SK-N-SH (cell line): ENCODE results near the gene ZNHIT2. TPM values are rescaled to one million over a fixed set of nuclear protein-coding genes. Genes with fewer than 3 reads are reported as not detected.
A peak's percentile ranks its signal among the peaks of the same experiment; 100 is the strongest.

Experiments
- CTCF ChIA-PET: fragments of 300-600, 350-600 bp; formaldehyde crosslinking; extraction: SDS; loops from one replicate; lab custom pipeline; 2021; lab: Yijun Ruan, JAX
- POLR2A ChIA-PET: fragments of 350-600 bp; sonication (Branson Sonifier 250); formaldehyde crosslinking; extraction: SDS; loops from one replicate; lab custom pipeline; 2020; ENCODE audit warnings: antibody characterized with exemption, inconsistent platforms; lab: Yijun Ruan, JAX
- DNase-seq: peaks from one replicate; pipeline ENCODE4 v3.0.0; 2012
- H2AFZ ChIP-seq: fragments of 200-600 bp; sonication (generic); 2 replicates; pipeline ENCODE4 v1.8.1; 2016; ENCODE audit warnings: antibody characterized with exemption, mild to moderate bottlenecking, low read depth
- H3F3A ChIP-seq: fragments of 200-600 bp; sonication (generic); replicated peaks from 2 replicates; pipeline ENCODE3; 2016; ENCODE audit warnings: antibody characterized with exemption, mild to moderate bottlenecking; ENCODE audit not compliant: insufficient read depth
- H3K27ac ChIP-seq, 2 experiments: fragments of 200-500 bp in 1 of 2; fragments of 200-600 bp in 1 of 2; sonication (Bioruptor generic) in 1 of 2; sonication (generic), shearing (Covaris generic) in 1 of 2; 2 replicates each; pipeline versions ENCODE4 v1.5.1 to v1.6.1; 2014 to 2016; ENCODE audit warnings: low read depth in 2 of 2, inconsistent platforms in 1 of 2, low read length in 1 of 2, mild to moderate bottlenecking in 1 of 2, mixed read lengths in 1 of 2
- H3K27me3 ChIP-seq: fragments of 200-600 bp; sonication (generic), shearing (Covaris generic); 2 replicates; pipeline ENCODE4 v1.6.1; 2016; ENCODE audit warnings: mixed run types; ENCODE audit not compliant: insufficient read depth
- H3K36me3 ChIP-seq, 2 experiments: fragments of 200-500 bp in 1 of 2; fragments of 200-600 bp in 1 of 2; sonication (Bioruptor generic) in 1 of 2; sonication (generic) in 1 of 2; replicated peaks in 1 of 2; 2 replicates each; pipeline versions ENCODE3 to v1.5.1; 2014 to 2016; ENCODE audit warnings: low read length in 1 of 2, mild to moderate bottlenecking in 1 of 2; ENCODE audit not compliant: insufficient read depth in 2 of 2, control insufficient read depth in 1 of 2
- H3K4me1 ChIP-seq, 2 experiments: fragments of 200-500 bp in 1 of 2; fragments of 200-600 bp in 1 of 2; sonication (Bioruptor generic) in 1 of 2; sonication (generic), shearing (Covaris generic) in 1 of 2; 2 replicates each; pipeline versions ENCODE4 v1.5.1 to v1.6.1; 2014 to 2016; ENCODE audit warnings: low read depth in 1 of 2, low read length in 1 of 2, mixed run types in 1 of 2; ENCODE audit not compliant: insufficient read depth in 2 of 2, control insufficient read depth in 1 of 2
- H3K4me2 ChIP-seq: fragments of 200-600 bp; sonication (generic), shearing (Covaris generic); 2 replicates; pipeline ENCODE4 v1.6.1; 2017; ENCODE audit warnings: mixed run types
- H3K4me3 ChIP-seq, 2 experiments: fragments of 200-500 bp in 1 of 2; fragments of 200-600 bp in 1 of 2; sonication (Bioruptor generic) in 1 of 2; sonication (generic), shearing (Covaris generic) in 1 of 2; 2 replicates each; pipeline versions ENCODE4 v1.5.1 to v1.8.1; 2014 to 2016; ENCODE audit warnings: low read depth in 2 of 2, inconsistent platforms in 1 of 2, low read length in 1 of 2, mild to moderate bottlenecking in 1 of 2, mixed read lengths in 1 of 2, moderate library complexity in 1 of 2
- H3K79me2 ChIP-seq: fragments of 200-600 bp; sonication (generic); 2 replicates; pipeline ENCODE4 v1.8.1; 2017; ENCODE audit warnings: mild to moderate bottlenecking; ENCODE audit not compliant: insufficient read depth
- H3K9ac ChIP-seq: fragments of 200-600 bp; sonication (generic); 2 replicates; pipeline ENCODE4 v1.6.1; 2017; ENCODE audit warnings: mixed run types
- H3K9me2 ChIP-seq: fragments of 200-600 bp; sonication (generic); 2 replicates; pipeline ENCODE4 v1.6.1; 2017; ENCODE audit warnings: mixed run types
- H3K9me3 ChIP-seq: fragments of 200-600 bp; sonication (generic); 2 replicates; pipeline ENCODE4 v1.6.1; 2017; ENCODE audit warnings: mixed run types, mild to moderate bottlenecking, moderate library complexity
- H4K20me1 ChIP-seq: fragments of 200-600 bp; sonication (generic); 2 replicates; pipeline ENCODE4 v1.6.1; 2017; ENCODE audit warnings: mild to moderate bottlenecking, mixed run types; ENCODE audit not compliant: insufficient read depth
- CHD2 ChIP-seq: fragments of 150-350 bp; IDR thresholded peaks from 2 replicates; pipeline ENCODE4 v1.6.1; 2018; ENCODE audit warnings: low read length; ENCODE audit not compliant: partially characterized antibody
- CTCF ChIP-seq: fragments of 200-600 bp; sonication (generic); IDR thresholded peaks from 2 replicates; pipeline ENCODE4 v1.6.1; 2017; ENCODE audit warnings: antibody characterized with exemption, mild to moderate bottlenecking, moderate library complexity
- FOXJ3 ChIP-seq: sonication (generic); formaldehyde crosslinking; IDR thresholded peaks from 2 replicates; pipeline ENCODE4 v1.5.1; 2020; ENCODE audit warnings: mild to moderate bottlenecking, missing genetic modification reagents
- FOXM1 ChIP-seq: IDR thresholded peaks from 2 replicates; pipeline ENCODE4 v1.4.0; 2012; ENCODE audit warnings: low read depth, mild to moderate bottlenecking
- IRF3 ChIP-seq: fragments of 150-350 bp; IDR thresholded peaks from 2 replicates; pipeline ENCODE4 v1.6.1; 2016; ENCODE audit warnings: mild to moderate bottlenecking, low read depth, low read length
- MAX ChIP-seq: IDR thresholded peaks from 2 replicates; pipeline ENCODE4 v1.4.0; 2012; ENCODE audit warnings: low read depth
- PBX3 ChIP-seq: IDR thresholded peaks from 2 replicates; pipeline ENCODE4; 2012
- POLR2AphosphoS5 ChIP-seq: IDR thresholded peaks from 2 replicates; pipeline ENCODE4 v1.6.1; 2012; ENCODE audit warnings: low read depth, low read length
- RAD21 ChIP-seq: IDR thresholded peaks from 2 replicates; pipeline ENCODE4 v1.6.1; 2012; ENCODE audit warnings: mild to moderate bottlenecking, low read length
- RFX5 ChIP-seq: IDR thresholded peaks from 2 replicates; pipeline ENCODE4 v1.6.1; 2012; ENCODE audit warnings: mild to moderate bottlenecking, improper control_type of control experiment, low read length
- TEAD4 ChIP-seq: IDR thresholded peaks from 2 replicates; pipeline ENCODE4 v1.4.0; 2012; ENCODE audit warnings: mild to moderate bottlenecking, borderline replicate concordance; ENCODE audit not compliant: insufficient read depth
- WGBS: methylation state at CpG from one replicate; pipeline ENCODE4 v1.1.6; 2017; ENCODE audit warnings: low lambda C conversion rate; 5-methylcytosine and 5-hydroxymethylcytosine counted together
- polyA plus RNA-seq, 3 experiments: library from polyadenylated mRNA; depleted of rRNA; stranded (reverse); fragments of >200 nt; gene quantifications; 2 replicates each; pipeline ENCODE4 v1.2.3, GENCODE V29; 2012

The ZNHIT2 gene
- polyA plus RNA-seq, 1 of the 3 experiments (the other 2 are of a cell fraction), result 5.6 TPM

- CTCF ChIA-PET, result interaction anchor here (0.6 to 4.2 kb wide), 7 partner anchors 12 to 1542 kb away, joined by 3 to 27 read pairs (median 6); partner anchors contain the start of genes CAPN1, CDC42EP2 and ZNHIT2
- TF ChIP-seq POLR2AphosphoS5, result no peak
- no peak for TF ChIP-seq MAX
- no peak overlapping the region for H3K9ac ChIP-seq
- H3K27ac ChIP-seq, result no peak overlapping the region
- H3K4me1 ChIP-seq, result peaks cover 0 to 28% of the 10 kb centered on the region in 2 experiments; a peak in 2 of 4 replicates
- no peaks in the 10 kb centered on the region for H3F3A ChIP-seq
- no peak overlapping the region for H3K4me3 ChIP-seq
- DNase-seq, result no peak
- peaks cover 27% of the 10 kb centered on the region; the same call in 1 of the 2 replicates for H3K79me2 ChIP-seq
- no peaks in the 10 kb centered on the region for H3K9me2 ChIP-seq
- H2AFZ ChIP-seq, result no peak overlapping the region
- 94% methylated on average over 15 of the region's 15 CpGs for WGBS
- POLR2A ChIA-PET, result no interaction called here
- H3K9me3 ChIP-seq, result no peaks in the 10 kb centered on the region
- H3K36me3 ChIP-seq, result peaks cover 10% of the 10 kb centered on the region in 2 experiments
- no peaks in the 10 kb centered on the region; the same call in 1 of the 2 replicates for H4K20me1 ChIP-seq
- H3K4me2 ChIP-seq, result no peak overlapping the region
- 0 out of 2 replicates have a peak, but pooled peaks cover 6% of the 10 kb centered on the region for H3K27me3 ChIP-seq
These were observed 19.1 kb upstream of the ZNHIT2 start for GRCh38 chr11:65136515-65137096.

- Histone ChIP-seq H3K27me3 (no peaks in the 10 kb centered on the region), H3F3A (no peaks in the 10 kb centered on the region), H3K27ac (peak overlapping the region; percentile 95 to 99; a peak in 3 of 4 replicates), H3K4me1 (peaks cover 0 to 28% of the 10 kb centered on the region in 2 experiments; a peak in 2 of 4 replicates), H3K4me3 (peak overlapping the region; percentile 88 to 96), H3K9ac (peak overlapping the region; percentile 95; the same call in 1 of the 2 replicates), H3K9me2 (no peaks in the 10 kb centered on the region), H4K20me1 (no peaks in the 10 kb centered on the region; the same call in 1 of the 2 replicates), H3K4me2 (peak overlapping the region; percentile 92), H3K36me3 (peaks cover 15 to 19% of the 10 kb centered on the region in 2 experiments), H2AFZ (peak overlapping the region; percentile 53), H3K9me3 (no peaks in the 10 kb centered on the region), H3K79me2 (peaks cover 28% of the 10 kb centered on the region; the same call in 1 of the 2 replicates)
- POLR2A ChIA-PET, result interaction anchor here (0.6 to 2.9 kb wide), 12 partner anchors 10 to 363 kb away, joined by 3 to 25 read pairs (median 4); partner anchors contain the start of genes CAPN1, FAU, MALAT1 and MRPL49
- 49% methylated on average over 11 of the region's 11 CpGs for WGBS
- no peak for DNase-seq
- CTCF ChIA-PET, result interaction anchor here (0.8 to 4.2 kb wide), 14 partner anchors 13 to 406 kb away, joined by 3 to 27 read pairs (median 4); partner anchors contain the start of genes ARL2, CAPN1, CDC42EP2 and FAU
- TF ChIP-seq FOXM1, result no peak
These were observed 18.2 kb upstream of the ZNHIT2 start for GRCh38 chr11:65135633-65136145.

GRCh38 chr11:65134952-65135632 is 17.6 kb upstream of the ZNHIT2 start:
- Histone ChIP-seq H3K4me1 (peaks cover 0 to 28% of the 10 kb centered on the region in 2 experiments; a peak in 2 of 4 replicates), H3F3A (no peaks in the 10 kb centered on the region), H2AFZ (peak overlapping the region; percentile 53), H3K4me3 (peak overlapping the region; percentile 88 to 96), H3K27me3 (no peaks in the 10 kb centered on the region), H3K4me2 (peak overlapping the region; percentile 92), H3K9ac (peak overlapping the region; percentile 95), H3K9me3 (no peaks in the 10 kb centered on the region), H3K79me2 (peaks cover 28% of the 10 kb centered on the region; the same call in 1 of the 2 replicates), H3K36me3 (peaks cover 15 to 23% of the 10 kb centered on the region in 2 experiments), H3K27ac (peak overlapping the region; percentile 95 to 99), H3K9me2 (no peaks in the 10 kb centered on the region), H4K20me1 (no peaks in the 10 kb centered on the region; the same call in 1 of the 2 replicates)
- WGBS, result 5% methylated on average over 24 of the region's 24 CpGs
- ChIA-PET POLR2A (interaction anchor here (0.6 to 2.9 kb wide), 17 partner anchors 9 to 607 kb away, joined by 3 to 25 read pairs (median 4); partner anchors contain the start of genes CAPN1, FAU, MALAT1 and MRPL49), CTCF (interaction anchor here (0.7 to 4.2 kb wide), 14 partner anchors 13 to 485 kb away, joined by 3 to 27 read pairs (median 4); partner anchors contain the start of genes ARL2, CAPN1, CDC42EP2 and FAU)
- DNase-seq, result peak; percentile 91
- TF ChIP-seq CTCF, result no peak
- peak; percentile 51; the same call in 1 of the 2 replicates for TF ChIP-seq IRF3
- TF ChIP-seq TEAD4, result no peak
- TF ChIP-seq RFX5, result peak; percentile 94
- no peak for TF ChIP-seq RAD21
- no peak for TF ChIP-seq FOXJ3 (CRISPR knock-in tag)
- TF ChIP-seq MAX, result no peak
- TF ChIP-seq PBX3, result no peak
- TF ChIP-seq CHD2, result peak; percentile 33
